GM12875 (cell line): Measurements from ENCODE around the gene MAPKAP1.
A peak's percentile ranks its signal among the peaks of the same experiment; 100 is the strongest.

Experiments used
- H3K4me3 ChIP-seq: one replicate; pipeline ENCODE4 v1.5.1; 2011; ENCODE audit warnings: low read depth, low read length, control low read depth
- CTCF ChIP-seq: IDR thresholded peaks from 2 replicates; pipeline ENCODE4 v1.5.1; 2011; ENCODE audit warnings: low read depth, mild to moderate bottlenecking, control low read depth, inconsistent platforms, low read length, moderate library complexity, borderline replicate concordance; ENCODE audit not compliant: insufficient read depth

Gene MAPKAP1

DNA sequence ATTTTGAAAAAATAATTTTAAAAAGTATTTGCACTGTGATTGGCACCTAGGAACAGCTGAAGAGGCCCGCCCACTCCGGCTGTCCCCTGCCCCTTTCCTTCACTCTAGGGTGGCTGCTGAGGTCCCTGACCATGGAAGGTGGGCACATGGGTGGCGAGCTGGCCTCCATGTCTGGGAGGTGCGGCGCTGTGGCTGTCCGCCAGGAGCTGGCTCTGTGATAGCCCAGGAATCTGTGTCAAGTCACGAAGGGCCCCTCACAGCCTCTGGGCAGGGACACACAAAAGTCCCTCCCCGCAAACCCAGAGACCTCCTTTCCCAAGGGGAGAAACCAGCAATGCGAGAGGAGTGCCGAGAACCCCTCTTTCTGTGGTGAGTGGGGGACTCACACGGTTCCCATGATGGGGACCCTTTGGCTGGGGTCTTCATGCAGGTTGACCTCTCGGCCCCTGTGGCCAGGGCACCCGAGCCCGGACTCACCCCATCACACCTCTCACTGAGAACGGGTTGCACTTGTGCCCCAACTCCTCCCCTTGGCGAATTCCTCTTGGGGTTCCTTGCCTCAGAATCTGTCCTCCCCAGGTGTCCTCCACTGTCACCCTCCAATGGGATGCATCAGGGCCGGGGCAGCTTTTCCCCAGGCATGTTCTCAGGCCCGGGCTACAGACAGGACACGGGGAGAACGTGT, 277.4 kb downstream of the MAPKAP1 start:
- no peak for TF ChIP-seq CTCF
- no peak overlapping the region for H3K4me3 ChIP-seq

DNA sequence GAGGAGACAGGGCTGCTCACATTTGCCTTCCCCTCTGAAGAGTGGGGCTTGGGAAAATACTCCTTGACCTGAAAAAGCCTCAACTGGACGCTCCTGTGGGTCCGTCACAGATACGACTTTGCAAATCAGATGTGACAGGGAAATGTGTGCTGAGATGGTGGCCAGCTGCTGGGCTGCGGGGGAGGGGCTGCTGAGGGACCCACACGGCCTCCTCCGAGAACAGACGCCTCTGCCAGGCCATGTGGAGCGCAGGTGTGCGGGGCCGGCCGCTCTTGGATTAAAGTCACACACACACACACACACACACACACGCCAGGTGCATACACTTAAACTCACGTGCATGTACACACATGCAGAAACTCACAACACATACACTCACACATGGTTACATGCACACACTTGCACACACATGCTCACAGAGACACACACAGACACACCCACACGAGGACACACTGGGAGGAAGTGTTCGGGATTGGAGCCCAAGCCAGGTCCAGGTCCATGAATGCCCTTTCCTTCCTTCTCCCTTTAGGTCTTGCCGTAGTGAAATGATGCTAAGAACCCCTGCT, 278.0 kb downstream of the MAPKAP1 start:
- no peak for TF ChIP-seq CTCF
- H3K4me3 ChIP-seq, result no peak overlapping the region

DNA sequence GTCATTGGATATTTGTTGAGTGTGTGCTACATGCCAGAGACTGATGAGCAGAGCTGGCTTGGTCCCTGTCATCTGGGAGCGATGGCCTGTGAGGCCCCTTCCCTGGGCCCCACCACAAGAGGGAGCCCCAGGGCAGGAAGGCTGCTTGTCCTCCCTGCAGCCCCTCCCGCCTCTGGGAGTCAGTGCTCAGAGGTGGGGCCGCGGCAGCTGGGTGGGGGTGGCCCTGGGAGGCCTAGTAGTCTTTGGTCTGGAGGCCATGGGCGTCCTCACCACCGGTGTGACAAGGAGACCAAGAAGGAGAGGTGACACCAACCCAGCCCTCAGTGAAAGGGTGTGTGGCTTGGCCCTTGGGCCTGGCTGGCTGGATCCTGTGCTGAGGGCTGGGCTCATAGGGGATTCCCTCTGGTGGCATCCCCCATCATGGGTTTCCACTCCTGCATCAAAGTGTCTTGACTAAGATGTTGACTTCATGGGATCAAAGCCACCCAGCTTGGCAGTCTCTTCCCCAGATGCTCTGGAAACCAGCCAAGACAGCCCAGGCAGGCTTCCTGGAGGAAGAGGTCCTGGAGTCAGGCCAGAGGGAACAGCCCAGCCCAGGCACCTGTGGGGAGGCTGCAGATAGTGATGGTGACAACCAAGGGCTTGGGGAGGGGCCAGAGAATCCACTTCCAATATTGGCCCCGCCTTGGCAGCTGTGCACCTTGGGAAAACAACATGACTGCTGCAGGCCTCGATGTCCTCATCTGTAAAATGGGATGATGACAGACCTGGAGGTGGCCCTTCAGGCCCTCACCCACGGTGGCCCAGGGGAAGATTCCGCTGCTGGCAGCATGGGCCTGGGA, 278.7 kb downstream of the MAPKAP1 start:
- H3K4me3 ChIP-seq, result no peak overlapping the region

GRCh38 chr9:125427556-125427955, 279.5 kb downstream of the MAPKAP1 start:
- no peak overlapping the region for H3K4me3 ChIP-seq
- no peak for TF ChIP-seq CTCF

More for the DNA sequence above, 278.7 kb downstream of the MAPKAP1 start:
- peak; percentile 75 for TF ChIP-seq CTCF

- no peak overlapping the region for H3K4me3 ChIP-seq
- no peak for TF ChIP-seq CTCF
Observed at GRCh38 chr9:125426926-125427325, 280.1 kb downstream of the MAPKAP1 start.

DNA sequence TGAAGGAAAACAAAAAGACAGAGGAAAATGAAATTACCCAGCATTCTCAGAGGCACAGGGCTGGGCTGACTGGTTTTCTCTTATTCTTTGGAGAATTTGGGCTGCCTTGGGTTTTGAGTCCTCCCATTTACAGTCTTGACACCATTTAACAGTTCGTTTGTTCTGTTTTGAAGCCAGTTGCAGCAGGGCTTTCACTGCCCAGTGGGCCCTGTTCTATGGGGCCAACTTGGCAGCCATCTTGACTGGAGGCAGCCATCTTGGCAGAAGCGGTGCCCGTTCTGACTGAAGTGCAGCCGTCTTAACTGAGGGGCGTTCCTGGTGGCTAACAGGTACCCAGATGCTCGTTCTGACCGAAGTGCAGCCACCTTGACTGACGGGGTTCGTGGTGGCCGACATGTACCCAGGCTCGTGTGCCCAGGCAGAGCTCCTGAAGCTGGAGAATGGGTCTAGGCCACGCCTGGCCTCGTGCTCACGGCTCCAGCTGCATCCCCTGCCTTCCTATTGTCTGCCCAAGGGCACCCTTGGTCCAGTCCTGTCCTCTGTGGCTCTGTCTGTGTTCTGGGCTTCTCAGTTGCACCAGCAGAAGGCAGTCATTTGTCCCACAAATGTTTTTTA, 281.0 kb downstream of the MAPKAP1 start:
- H3K4me3 ChIP-seq, result no peak overlapping the region
- no peak for TF ChIP-seq CTCF
